Stimulated activated CD4-positive, alpha-beta T cell treated with anti-CD3 and anti-CD28 coated beads, Interleukin-4, amount 100 ng/mL, for 4 hours (primary cell): Measurements from ENCODE around the gene EPX.
A peak's percentile ranks its signal among the peaks of the same experiment; 100 is the strongest.

Experiments
- DNase-seq, 2 experiments: peaks; one replicate each; pipeline ENCODE4 v3.0.0-alpha.2; 2020

EPX gene

DNA sequence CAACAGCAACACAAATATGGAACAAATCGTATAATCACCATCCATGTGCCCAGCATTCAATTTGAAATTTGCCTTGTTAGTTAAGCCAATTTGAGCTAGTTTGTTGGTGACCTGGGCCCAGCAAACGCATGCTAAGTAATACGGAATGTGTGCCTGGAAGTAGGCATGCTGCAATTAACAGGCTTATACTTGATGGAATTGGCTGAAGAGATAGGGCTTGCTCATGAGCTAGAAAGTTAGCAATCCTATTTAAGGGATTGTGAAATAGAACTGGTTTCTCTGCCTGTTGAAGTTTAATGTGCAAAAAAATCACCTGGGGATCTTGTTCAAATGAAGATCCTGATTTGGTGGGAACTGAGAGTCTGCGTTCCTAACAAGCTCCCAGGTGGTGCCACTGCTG is 37.4 kb downstream of the EPX start:
- DNase-seq: no peak

DNA sequence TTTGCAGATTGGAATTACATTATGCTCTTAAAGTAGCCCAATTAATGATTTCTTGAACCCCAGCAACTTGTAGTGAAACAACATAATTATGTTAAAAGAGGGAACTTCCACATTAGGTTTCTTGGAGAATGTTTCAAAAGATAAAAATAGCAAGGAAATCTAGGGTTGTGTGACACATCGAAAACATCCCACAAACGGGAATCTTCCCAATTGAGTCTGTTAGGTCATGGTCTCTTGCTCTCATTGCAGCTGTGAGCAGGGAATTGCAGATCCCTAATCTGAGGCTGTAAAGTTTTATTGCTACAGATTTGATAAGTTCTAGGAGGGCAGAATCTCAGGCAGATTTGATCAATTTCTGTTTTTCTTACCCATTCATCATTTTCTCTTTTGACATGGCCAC is 39.1 kb downstream of the EPX start:
- no peak for DNase-seq

DNA sequence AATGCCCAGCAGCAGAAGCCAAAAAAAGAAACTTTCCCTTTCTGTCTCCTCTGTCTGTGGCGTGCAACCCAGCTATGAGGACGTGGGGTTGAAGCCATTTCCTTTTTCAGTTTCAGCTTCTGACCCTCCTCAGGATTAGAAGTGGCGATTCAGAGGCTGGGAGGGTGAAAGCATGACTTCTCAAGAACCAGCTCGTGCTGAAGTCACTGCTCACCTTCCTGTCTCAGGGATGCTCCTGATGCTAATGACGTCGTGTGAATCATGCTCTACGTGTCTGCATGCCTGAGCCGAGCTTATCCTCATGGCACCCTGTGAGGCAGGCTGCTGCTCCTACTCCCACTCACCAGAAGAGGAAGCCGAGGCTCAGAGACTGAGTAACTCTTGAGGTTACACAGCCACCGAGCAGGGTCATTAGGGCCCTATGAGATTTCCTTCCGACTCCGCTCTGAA is 40.2 kb downstream of the EPX start:
- DNase-seq: peak in 1 of 2 experiments; percentile 14

DNA sequence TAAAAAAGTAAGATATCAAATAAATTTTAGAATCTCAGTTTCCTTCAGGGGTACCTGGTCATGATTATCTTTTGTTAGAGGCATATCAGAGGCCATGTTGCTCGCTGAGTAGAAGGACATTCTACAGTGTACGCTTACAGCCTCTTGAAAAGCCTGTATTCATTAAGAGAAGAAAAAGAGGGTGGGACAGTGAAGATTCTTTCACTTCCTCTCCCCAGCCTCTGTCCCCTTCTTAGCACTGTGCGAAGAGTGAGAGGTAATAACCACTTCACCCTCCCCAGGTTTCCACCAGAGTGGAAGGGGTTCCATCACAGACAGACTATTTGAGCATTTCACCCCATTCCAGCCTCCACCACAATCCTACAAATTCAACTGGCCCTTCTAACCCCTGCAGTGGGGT is 41.0 kb downstream of the EPX start:
- no peak for DNase-seq

GRCh38 chr17:58234512-58234911 is 42.0 kb downstream of the EPX start:
- DNase-seq: no peak

- no peak for DNase-seq
Measured at GRCh38 chr17:58235821-58236220, 43.3 kb downstream of the EPX start.

- DNase-seq: no peak
Measured at GRCh38 chr17:58236394-58236793, 43.9 kb downstream of the EPX start.

GRCh38 chr17:58238147-58238634 is 45.7 kb downstream of the EPX start, which contains the start of gene LPO:
Gene LPO, plus strand, starts transcription at chr17:58238584. Its CDS starts 4,396 bp downstream, at chr17:58242980.
- DNase-seq: no peak

GRCh38 chr17:58239987-58240386 is 47.5 kb downstream of the EPX start:
- DNase-seq: no peak

GRCh38 chr17:58242171-58242784 is 49.8 kb downstream of the EPX start:
- DNase-seq: no peak

- no peak for DNase-seq
Measured at GRCh38 chr17:58244963-58245362, 52.4 kb downstream of the EPX start.

DNA sequence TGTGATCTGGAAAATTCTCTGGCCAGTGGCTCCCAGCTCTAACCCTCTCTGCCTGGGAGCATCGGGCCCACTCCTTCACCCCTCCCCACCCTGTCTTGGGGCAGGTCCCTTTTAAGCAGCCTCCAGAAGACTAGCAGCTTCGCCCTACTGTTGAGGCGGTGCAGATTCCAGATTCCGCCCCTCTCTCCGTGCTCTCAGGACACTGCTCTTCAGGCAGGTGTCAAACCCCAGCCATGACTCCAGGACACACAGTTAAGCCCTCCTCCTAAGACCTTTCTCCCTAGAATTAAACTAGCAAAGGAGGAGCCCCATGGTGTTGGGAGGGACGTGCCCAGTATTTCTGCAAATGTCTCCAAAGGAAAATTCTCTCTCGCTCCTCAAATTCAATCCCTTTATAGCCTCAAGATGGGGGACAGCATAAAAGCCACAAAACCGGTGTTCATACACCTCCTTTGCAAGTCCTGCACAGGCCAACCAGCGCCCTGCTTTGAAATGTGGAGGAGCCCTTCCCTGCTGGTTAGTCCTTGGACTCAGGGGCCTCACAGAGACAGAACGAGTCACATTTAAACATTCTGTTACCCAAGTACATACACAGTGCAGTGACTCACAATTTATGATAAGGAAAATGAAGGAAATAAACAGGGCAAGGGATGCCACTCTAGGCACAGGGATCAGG is 53.0 kb downstream of the EPX start:
- DNase-seq: no peak

GRCh38 chr17:58246104-58246740 is 53.7 kb downstream of the EPX start:
- no peak for DNase-seq

GRCh38 chr17:58246781-58247180 is 54.3 kb downstream of the EPX start:
- DNase-seq: no peak

- DNase-seq: no peak
Measured at GRCh38 chr17:58247511-58248363, 55.2 kb downstream of the EPX start.

GRCh38 chr17:58248955-58249269 is 56.4 kb downstream of the EPX start:
- no peak for DNase-seq

DNA sequence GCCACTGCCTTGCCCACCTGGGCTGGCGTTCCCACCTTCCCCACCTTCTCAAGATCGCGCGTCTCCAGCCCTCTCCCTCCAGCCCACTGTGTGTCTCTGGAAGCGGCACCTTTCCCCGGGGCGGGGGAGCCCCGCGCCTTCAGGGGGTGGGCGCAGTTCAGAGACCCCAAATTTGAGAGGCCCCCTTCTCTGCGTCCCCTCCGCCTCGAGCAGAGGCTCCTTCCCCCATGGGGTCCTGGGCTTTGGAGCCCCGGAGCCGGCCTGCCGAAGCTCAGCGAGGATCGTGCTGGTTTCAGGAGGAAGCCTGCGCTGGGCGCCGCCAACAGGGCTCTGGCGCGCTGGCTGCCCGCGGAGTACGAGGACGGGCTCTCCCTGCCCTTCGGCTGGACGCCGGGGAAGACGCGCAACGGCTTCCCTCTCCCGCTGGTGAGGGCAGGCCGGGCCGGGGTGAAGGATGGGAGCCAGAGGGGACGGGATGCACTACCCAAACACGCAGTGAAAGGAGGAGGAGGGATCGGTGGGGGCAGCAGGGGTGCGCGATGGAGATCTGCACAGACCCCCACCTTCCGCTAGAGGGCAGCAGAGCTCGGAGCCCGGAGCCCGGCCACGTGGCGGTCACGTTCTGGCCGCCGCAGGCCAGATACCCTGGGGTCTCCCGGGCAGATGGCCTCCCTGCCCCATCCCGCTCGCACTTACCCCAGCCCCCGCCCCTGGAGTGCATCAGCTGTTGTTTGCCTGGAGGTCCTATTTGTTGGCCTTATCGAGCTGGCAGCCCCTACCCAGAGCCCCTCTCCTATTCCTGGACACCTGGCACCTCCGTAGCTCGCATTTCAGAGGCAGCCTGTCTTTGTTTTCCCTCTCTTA is 57.0 kb downstream of the EPX start:
- peak; percentile 71 to 77 for DNase-seq

- DNase-seq: no peak
Measured at GRCh38 chr17:58250344-58251011, 58.0 kb downstream of the EPX start.

DNA sequence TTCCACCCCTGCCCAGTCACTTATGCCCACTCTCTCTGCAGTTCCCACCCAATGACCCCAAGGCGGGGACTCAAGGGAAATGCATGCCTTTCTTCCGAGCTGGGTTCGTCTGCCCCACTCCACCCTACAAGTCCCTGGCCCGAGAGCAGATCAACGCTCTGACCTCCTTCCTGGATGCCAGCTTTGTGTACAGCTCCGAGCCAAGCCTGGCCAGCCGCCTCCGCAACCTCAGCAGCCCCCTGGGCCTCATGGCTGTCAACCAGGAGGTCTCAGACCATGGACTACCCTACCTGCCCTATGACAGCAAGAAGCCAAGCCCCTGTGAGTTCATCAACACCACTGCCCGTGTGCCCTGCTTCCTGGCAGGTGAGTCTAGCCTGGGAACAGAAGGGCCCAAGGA is 59.6 kb downstream of the EPX start:
- DNase-seq: no peak

DNA sequence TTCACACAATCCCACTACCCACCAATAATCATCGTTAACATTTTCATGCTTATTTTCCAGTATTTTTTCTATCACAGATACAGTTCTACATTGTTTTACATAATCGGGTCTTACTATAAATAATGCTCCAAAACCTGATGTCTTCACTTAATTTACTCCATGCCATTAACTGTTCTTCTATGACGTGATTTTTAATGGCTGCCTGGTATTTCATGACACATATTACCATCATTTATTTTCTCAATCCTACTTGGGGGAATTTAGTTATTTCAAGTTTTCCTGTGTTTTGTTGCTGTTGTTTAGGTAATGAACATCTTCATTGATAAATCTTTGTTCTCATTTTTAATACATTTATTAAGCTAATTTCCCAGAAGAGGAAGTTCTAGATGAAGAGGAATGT is 60.6 kb downstream of the EPX start:
- DNase-seq: no peak
